Calu3 (cell line): Measurements from ENCODE around the gene OSBPL5. TPM values are rescaled to one million over a fixed set of nuclear protein-coding genes. Genes with fewer than 3 reads are reported as not detected.

ENCODE experiments used
- BruUV-seq: library from RNA; stranded (reverse); fragments of 400-500 nt; replicated peaks from 2 replicates; lab custom pipeline; 2021; lab: Mats Ljungman, UMichigan
- CTCF ChIA-PET: fragments of 300-600 bp; sonication (Branson Sonifier 250); formaldehyde crosslinking; loops from one replicate; lab custom pipeline; 2022; ENCODE audit warnings: antibody characterized with exemption; lab: Charles Lee
- DNase-seq: peaks from one replicate; pipeline ENCODE4 v3.0.0; 2022
- H3K27ac Mint-ChIP-seq: one replicate; pipeline ENCODE4 v1.8.0; 2022; ENCODE audit warnings: mixed read lengths; ENCODE audit not compliant: unreplicated experiment
- H3K27me3 Mint-ChIP-seq: one replicate; pipeline ENCODE4 v1.8.0; 2022; ENCODE audit warnings: mixed read lengths; ENCODE audit not compliant: unreplicated experiment
- H3K36me3 Mint-ChIP-seq: one replicate; pipeline ENCODE4 v1.8.0; 2022; ENCODE audit warnings: mild to moderate bottlenecking, moderate library complexity, mixed read lengths; ENCODE audit not compliant: insufficient read depth, unreplicated experiment
- H3K4me1 Mint-ChIP-seq: one replicate; pipeline ENCODE4 v1.8.0; 2022; ENCODE audit warnings: mild to moderate bottlenecking, low read depth, mixed read lengths; ENCODE audit not compliant: unreplicated experiment
- H3K4me3 Mint-ChIP-seq: one replicate; pipeline ENCODE4 v1.8.0; 2022; ENCODE audit warnings: mild to moderate bottlenecking, low read depth, moderate library complexity, mixed read lengths; ENCODE audit not compliant: unreplicated experiment
- H3K9me3 Mint-ChIP-seq: one replicate; pipeline ENCODE4 v1.8.0; 2022; ENCODE audit warnings: low read depth, mixed read lengths; ENCODE audit not compliant: unreplicated experiment
- intact Hi-C: fragments of 100-400 bp; cut with micrococcal nuclease; formaldehyde crosslinking; loops from one replicate; pipeline ENCODE4 v1.10.0; 2022; ENCODE audit not compliant: unreplicated experiment
- total RNA-seq: library from RNA; stranded (reverse); gene quantifications from 2 replicates; pipeline ENCODE4 v1.2.3, GENCODE V29; 2022
- TF ChIP-seq, protein P1 (sequence below): fragments of 200-600 bp; IDR thresholded peaks from one replicate; pipeline ENCODE4 v1.8.0; 2022; ENCODE audit warnings: antibody characterized with exemption; ENCODE audit not compliant: unreplicated experiment

OSBPL5 gene
- total RNA-seq, 1 experiment from 2014 or later = 7.1 TPM

GRCh38 chr11:3196161-3197043 is 31.3 kb upstream of the OSBPL5 start:
- TF ChIP-seq, protein P1, sequence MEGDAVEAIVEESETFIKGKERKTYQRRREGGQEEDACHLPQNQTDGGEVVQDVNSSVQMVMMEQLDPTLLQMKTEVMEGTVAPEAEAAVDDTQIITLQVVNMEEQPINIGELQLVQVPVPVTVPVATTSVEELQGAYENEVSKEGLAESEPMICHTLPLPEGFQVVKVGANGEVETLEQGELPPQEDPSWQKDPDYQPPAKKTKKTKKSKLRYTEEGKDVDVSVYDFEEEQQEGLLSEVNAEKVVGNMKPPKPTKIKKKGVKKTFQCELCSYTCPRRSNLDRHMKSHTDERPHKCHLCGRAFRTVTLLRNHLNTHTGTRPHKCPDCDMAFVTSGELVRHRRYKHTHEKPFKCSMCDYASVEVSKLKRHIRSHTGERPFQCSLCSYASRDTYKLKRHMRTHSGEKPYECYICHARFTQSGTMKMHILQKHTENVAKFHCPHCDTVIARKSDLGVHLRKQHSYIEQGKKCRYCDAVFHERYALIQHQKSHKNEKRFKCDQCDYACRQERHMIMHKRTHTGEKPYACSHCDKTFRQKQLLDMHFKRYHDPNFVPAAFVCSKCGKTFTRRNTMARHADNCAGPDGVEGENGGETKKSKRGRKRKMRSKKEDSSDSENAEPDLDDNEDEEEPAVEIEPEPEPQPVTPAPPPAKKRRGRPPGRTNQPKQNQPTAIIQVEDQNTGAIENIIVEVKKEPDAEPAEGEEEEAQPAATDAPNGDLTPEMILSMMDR = no peak
- CTCF ChIA-PET = interaction anchor here (1.2 kb wide), 1 partner anchor 105 kb away, joined by 3 read pairs; no protein-coding TSS in a partner anchor
- H3K9me3 Mint-ChIP-seq = no peaks in the 10 kb centered on the region
- intact Hi-C loops = no loop called here
- H3K27me3 Mint-ChIP-seq = peaks cover 98% of the 10 kb centered on the region
- no peak overlapping the region for H3K27ac Mint-ChIP-seq
- no peaks in the 10 kb centered on the region for H3K36me3 Mint-ChIP-seq
- DNase-seq = no peak
- no peak overlapping the region for H3K4me3 Mint-ChIP-seq
- no peaks in the 10 kb centered on the region for H3K4me1 Mint-ChIP-seq
- no TSS peak for BruUV-seq

DNA sequence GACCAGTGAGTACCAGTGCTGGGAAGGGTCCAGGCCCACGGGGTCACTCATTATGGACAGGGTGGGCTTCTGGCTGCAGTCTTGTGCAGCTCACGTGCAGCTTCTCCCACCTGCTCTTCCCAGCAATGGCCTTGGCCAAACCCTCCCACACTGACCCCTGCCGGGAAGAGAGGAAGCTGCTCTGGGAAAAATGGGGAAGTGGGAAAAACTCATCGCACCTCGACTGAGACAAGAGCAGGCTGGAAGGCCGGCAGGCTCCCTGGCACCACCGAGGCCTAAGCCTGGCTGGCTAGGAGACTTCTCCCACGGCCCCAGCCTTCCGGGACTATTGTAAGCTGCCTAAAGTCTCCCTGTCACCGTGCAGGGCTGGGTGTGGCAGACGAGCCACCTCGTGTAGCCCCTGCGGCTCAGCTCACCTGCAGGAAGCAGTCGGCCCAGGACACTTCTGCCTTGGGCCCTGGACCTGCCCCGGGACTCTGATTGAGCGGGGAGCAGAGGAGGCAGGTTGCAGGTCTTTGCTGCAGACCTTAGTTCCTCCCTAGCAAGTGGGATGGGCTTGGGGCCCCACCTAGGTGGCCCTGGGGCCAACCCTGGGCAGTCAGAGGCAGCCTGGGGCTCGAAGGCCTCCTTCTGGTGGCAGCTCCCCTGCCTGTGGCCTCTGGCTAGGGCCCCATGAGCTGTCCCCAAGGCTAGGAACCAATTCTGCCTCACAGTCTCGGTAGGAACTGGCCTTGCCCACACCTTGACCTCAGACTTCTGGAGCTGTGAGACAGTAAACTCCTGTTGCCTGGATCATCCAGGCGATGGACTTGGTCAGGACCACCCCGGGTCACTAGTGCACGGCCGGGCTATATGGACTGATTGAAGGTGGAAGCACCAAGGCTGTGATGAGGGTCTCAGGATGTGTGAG is 30.4 kb upstream of the OSBPL5 start:
- intact Hi-C loops = no loop called here
- CTCF ChIA-PET = interaction anchor here (0.9 to 1.2 kb wide), 2 partner anchors 8 to 104 kb away, joined by 3 read pairs; no protein-coding TSS in a partner anchor
- H3K27ac Mint-ChIP-seq = no peak overlapping the region
- H3K9me3 Mint-ChIP-seq = no peaks in the 10 kb centered on the region
- peaks cover 93% of the 10 kb centered on the region for H3K27me3 Mint-ChIP-seq
- no peak overlapping the region for H3K4me3 Mint-ChIP-seq
- no peaks in the 10 kb centered on the region for H3K4me1 Mint-ChIP-seq
- H3K36me3 Mint-ChIP-seq = no peaks in the 10 kb centered on the region
- DNase-seq = peak; percentile 29
- BruUV-seq = no TSS peak
- TF ChIP-seq, protein P1 = peak; percentile 39

GRCh38 chr11:3194016-3194816 is 29.1 kb upstream of the OSBPL5 start:
- Mint-ChIP-seq H3K36me3 (no peaks in the 10 kb centered on the region), H3K4me3 (no peak overlapping the region), H3K9me3 (no peaks in the 10 kb centered on the region), H3K4me1 (no peaks in the 10 kb centered on the region), H3K27me3 (peaks cover 92% of the 10 kb centered on the region), H3K27ac (no peak overlapping the region)
- TF ChIP-seq, protein P1 = no peak
- BruUV-seq = no TSS peak
- intact Hi-C loops = no loop called here
- no peak for DNase-seq
- CTCF ChIA-PET = no interaction called here
